Thoracic aorta (tissue), 2 donors: ENCODE data around the gene ANKRD28. TPM values are rescaled to one million over a fixed set of nuclear protein-coding genes. Genes with fewer than 3 reads are reported as not detected.
A peak's percentile ranks its signal among the peaks of the same experiment; 100 is the strongest.

Experiments
- ATAC-seq: fragments of 150-250 bp; one replicate; pipeline ENCODE4 v1.8.0; 2017; ENCODE audit warnings: low read depth; ENCODE audit not compliant: insufficient number of reproducible peaks, low FRiP score
- DNase-seq: peaks from one replicate; pipeline ENCODE4 v3.0.0-alpha.2; 2020; ENCODE audit warnings: low spot score
- H3K27ac ChIP-seq, 2 donors: fragments of 200-600 bp; sonication (generic); 1 replicate in 1 of 2; 2 replicates in 1 of 2; pipeline ENCODE4 v1.5.1; 2016; ENCODE audit warnings: mild to moderate bottlenecking in 2 of 2, moderate library complexity in 2 of 2
- H3K27me3 ChIP-seq: fragments of 200-600 bp; sonication (generic); replicated peaks from 2 replicates; pipeline ENCODE4 v1.6.0; 2016; ENCODE audit warnings: mild to moderate bottlenecking; ENCODE audit not compliant: insufficient read depth
- H3K36me3 ChIP-seq: fragments of 200-600 bp; sonication (generic); one replicate; pipeline ENCODE4 v1.5.1; 2016
- H3K4me1 ChIP-seq, 2 donors: fragments of 200-600 bp; sonication (generic); 1 replicate in 1 of 2; 2 replicates in 1 of 2; pipeline versions ENCODE4 v1.5.1 to v1.6.0; 2016; ENCODE audit warnings: low read depth in 2 of 2, mild to moderate bottlenecking in 1 of 2; ENCODE audit not compliant: control insufficient read depth in 1 of 2
- H3K4me3 ChIP-seq: fragments of 200-600 bp; sonication (generic); 2 replicates; pipeline ENCODE4 v1.5.1; 2016; ENCODE audit warnings: mild to moderate bottlenecking
- H3K9me3 ChIP-seq: fragments of 200-600 bp; sonication (generic); 2 replicates; pipeline ENCODE4 v1.5.1; 2016
- CTCF ChIP-seq: fragments of 200-600 bp; sonication (generic); IDR thresholded peaks from one replicate; pipeline ENCODE4 v1.5.1; 2019; ENCODE audit warnings: antibody characterized with exemption
- total RNA-seq, 2 donors: library from RNA; depleted of rRNA; stranded (reverse); fragments of >200 nt; gene quantifications; one replicate each; pipeline versions ENCODE4 v1.1.0 to v1.2.3, GENCODE V29; 2016

Gene ANKRD28
- total RNA-seq, 2 donors from 2014 or later: 42.5 to 60.2 TPM

- no peak overlapping the region for H3K27ac ChIP-seq
- ATAC-seq (no peak), DNase-seq (no peak)
- no peaks in the 10 kb centered on the region for H3K27me3 ChIP-seq
- no peak overlapping the region for H3K4me3 ChIP-seq
- peaks cover 3 to 21% of the 10 kb centered on the region in 2 donors for H3K4me1 ChIP-seq
- no peak for TF ChIP-seq CTCF
- no peaks in the 10 kb centered on the region for H3K9me3 ChIP-seq
- no peaks in the 10 kb centered on the region for H3K36me3 ChIP-seq
Observed at GRCh38 chr3:15637131-15637951, 160.4 kb downstream of the ANKRD28 start.

- Histone ChIP-seq H3K4me1 (peaks cover 5 to 21% of the 10 kb centered on the region in 2 donors), H3K4me3 (no peak overlapping the region), H3K27ac (peak overlapping the region in 1 of 2 donors; percentile 46), H3K36me3 (no peaks in the 10 kb centered on the region), H3K9me3 (no peaks in the 10 kb centered on the region), H3K27me3 (no peaks in the 10 kb centered on the region)
- DNase-seq: no peak
- no peak for TF ChIP-seq CTCF
- no peak for ATAC-seq
Observed at GRCh38 chr3:15636028-15636709, 161.6 kb downstream of the ANKRD28 start.

DNA sequence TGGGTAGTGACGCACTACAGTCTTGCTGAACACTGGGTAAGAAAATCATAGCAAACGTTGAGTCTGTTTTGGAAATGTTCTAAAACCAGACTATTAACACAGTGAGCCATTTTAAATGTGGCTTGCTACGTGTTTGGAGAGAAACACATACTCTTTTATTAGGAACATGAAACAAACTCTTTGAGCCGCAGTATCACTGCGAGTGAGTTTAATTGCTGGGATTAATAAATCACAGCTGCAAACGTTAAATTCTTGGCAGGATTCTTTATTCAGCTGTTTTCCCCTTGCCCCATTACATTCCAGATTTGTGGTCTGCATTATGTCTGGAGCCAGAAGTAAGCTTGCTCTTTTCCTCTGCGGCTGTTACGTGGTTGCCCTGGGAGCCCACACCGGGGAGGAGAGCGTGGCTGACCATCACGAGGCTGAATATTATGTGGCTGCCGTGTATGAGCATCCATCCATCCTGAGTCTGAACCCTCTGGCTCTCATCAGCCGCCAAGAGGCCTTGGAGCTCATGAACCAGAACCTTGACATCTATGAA, 162.6 kb downstream of the ANKRD28 start:
- Histone ChIP-seq H3K9me3 (no peaks in the 10 kb centered on the region), H3K27ac (peak overlapping the region; percentile 35 to 46), H3K36me3 (no peaks in the 10 kb centered on the region), H3K4me1 (peaks cover 9 to 28% of the 10 kb centered on the region in 2 donors), H3K27me3 (no peaks in the 10 kb centered on the region), H3K4me3 (peak overlapping the region; percentile 30)
- no peak for DNase-seq
- ATAC-seq: no peak
- TF ChIP-seq CTCF: no peak

DNA sequence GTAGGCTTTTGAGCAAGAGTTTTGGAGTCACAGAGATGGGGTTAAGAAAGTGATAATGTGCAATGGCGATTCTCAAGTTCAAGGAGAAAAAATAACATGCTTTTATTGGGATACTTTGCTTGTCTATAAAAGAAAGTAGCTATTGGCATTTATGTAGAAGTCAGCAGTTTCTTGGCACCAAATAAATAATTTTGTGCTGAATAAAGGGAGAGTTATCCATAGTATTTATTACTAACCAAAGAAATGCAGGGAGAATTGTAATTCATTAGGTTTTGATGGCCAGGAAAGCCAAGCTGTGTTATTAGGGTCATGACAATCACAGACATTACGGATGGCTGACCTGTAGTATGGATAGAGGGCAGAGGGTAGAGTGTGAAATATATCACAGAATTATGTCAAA, 163.1 kb downstream of the ANKRD28 start:
- peak overlapping the region in 1 of 2 donors; percentile 35 for H3K27ac ChIP-seq
- no peaks in the 10 kb centered on the region for H3K9me3 ChIP-seq
- no peak for TF ChIP-seq CTCF
- DNase-seq (no peak), ATAC-seq (no peak)
- H3K4me3 ChIP-seq: no peak overlapping the region
- no peaks in the 10 kb centered on the region for H3K27me3 ChIP-seq
- no peaks in the 10 kb centered on the region for H3K36me3 ChIP-seq
- H3K4me1 ChIP-seq: peaks cover 9 to 28% of the 10 kb centered on the region in 2 donors
